ENCODE data around the gene ZNF680.
"Not testable (repeated sequence)": the region's sequence is repeated elsewhere in the genome, so short reads cannot be mapped to it uniquely, and the experiment has no call there.

ZNF680 gene

GRCh38 chr7:64562626-64563278, at the start of gene ZNF680:
Gene ZNF680 (minus strand): TSS chr7:64563071. CDS start chr7:64562954, 117 bp downstream.
- DNase-seq, result peak; percentile 89

DNA sequence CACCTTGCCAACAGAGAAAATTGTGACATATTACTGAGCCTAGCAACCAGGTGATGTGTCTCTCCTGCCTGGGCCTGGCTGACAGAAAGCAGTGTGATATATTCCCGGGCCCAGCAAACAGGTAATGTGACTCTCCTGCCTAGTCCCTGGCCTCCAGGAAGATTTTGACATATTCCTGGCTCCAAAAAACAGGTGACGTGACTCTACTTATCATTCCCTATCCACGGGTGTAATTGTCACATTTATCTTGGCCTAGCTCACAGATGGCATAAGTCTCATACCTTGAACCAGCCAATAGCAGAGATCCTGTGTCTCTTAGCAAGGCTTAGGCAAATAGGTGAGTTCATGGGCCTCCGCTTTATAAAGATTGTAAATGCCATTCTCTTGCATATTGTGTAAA, 49.6 kb upstream of the ZNF680 start:
- DNase-seq, result no peak

DNA sequence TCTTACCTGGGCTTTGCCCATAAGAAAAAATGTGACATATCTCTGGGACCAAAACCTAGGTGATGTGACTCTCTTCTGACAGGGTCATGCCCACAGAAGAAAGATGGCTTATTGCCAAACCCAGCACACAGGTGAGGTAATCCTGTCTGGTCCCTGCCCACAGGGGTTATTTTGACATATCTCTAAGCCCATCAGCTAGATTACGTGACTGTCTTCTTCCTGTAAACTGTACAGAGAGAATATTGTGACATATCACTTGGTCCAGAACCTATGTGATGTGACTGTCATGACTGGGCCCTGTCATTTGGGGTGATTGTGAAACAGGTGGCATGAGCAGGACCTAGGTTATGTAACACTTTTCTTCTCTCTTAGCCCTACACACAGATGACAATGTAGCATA, 48.8 kb upstream of the ZNF680 start:
- no peak for DNase-seq

- DNase-seq, result no peak
Observed at GRCh38 chr7:64610997-64611396, 48.1 kb upstream of the ZNF680 start.

DNA sequence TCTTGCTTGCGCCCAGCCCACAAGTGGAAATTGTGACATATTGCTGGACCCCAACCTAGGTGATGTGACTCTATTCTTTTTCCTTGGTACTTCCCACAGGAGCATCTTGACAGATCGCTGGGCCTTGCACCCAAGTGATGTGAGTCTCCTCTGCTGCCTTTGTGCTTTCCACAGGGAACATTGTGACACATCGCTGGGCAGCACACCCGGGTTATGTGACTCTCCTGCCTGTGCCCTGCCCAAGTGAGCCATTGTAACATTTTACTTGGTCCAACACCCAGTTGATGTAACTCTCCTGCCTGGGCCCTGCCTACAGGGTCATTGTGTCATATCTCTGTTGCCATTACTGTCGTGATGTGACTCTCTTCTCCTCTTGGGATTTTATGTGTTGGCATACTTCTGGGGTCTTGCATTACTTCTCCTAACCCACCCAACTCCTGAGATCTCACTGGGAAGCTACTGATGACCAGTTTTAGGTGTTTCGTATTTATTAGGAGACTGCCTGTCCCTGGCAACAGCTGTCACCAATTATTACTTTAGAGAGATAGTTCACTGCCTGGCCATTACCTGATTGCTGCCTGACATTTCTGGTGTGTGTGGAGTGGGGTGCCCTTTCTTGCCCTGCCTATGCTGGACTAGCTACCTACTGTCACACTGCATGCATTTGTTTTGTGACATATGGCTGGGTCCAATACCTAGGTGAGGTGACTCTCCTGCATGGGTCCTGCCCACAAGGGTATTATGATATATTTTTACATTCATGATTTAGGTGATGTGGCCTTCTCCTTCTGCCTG, 45.4 kb upstream of the ZNF680 start:
- DNase-seq, result no peak

DNA sequence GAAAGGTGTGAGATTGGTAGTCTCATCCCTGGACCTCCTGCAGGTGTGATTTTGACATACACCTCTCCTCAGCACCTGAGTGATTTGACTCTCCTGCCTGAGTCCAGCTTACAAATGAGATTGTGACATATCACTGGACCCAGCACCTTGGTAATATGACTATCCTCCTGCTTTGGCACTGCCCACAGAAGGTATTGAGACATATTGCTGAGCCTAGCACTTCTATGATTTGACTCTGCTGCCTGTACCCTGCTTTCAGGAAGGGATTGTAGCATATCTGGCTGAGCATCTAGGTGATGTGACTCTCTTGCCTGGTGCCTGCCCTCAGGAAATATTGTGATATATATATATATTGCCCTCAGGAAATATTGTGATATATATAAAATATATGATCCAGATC, 43.5 kb upstream of the ZNF680 start:
- no peak for DNase-seq

DNA sequence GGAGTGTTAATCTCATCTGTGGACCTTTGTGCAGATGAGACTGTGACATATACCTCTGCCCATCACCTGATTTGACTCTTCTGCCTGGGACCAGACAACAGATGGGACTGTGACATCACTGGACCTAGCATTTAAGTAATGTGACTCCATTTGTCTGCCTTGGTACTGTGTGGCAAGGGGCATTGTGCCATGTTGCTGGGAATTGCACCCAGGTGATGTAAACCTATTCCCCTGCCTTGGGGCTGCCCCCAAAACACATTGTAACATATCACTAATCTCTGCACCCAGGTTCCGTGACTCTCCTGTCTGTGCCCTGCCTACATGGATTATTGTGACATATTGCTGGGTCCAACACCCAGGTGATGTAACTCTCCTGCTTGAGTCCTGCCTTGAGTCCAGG, 40.4 kb upstream of the ZNF680 start:
- no peak for DNase-seq

DNA sequence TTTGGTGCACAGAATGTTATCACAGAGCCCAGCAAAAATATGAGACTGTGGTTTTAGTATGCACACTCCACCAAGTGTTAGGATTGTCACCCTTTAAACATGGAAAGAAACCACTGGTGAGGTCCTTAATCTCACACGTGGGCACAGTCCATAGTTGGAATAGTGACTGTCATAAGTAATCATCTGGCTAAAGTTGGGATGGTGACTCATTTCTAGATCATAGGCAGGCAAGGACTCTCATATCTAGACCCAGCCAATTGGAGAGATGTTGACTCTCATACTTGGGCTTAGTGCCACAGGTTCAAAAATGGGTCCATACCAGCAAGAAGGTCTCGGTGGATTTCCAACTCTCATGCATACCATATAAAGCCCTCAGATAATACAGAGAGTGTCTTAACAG, 39.6 kb upstream of the ZNF680 start:
- DNase-seq, result no peak

DNA sequence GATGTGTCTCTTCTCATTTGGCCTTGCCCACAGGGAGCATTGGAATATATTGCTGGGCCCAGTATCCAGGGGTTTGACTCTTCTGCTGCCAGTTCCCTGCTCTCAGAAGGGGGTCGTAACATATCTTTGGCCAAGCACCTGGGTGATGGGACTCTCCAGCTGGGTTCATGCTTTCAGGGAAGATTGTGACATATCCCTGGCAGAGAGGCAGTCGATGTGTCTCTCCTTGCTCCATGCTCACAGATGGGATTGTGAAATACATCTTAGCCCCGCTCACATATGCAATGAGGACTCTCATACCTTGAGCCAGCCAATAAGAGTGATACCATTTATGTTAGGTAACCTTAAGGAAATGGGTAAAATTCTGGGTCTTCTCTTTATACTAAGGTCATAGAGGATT, 39.2 kb upstream of the ZNF680 start:
- no peak for DNase-seq

DNA sequence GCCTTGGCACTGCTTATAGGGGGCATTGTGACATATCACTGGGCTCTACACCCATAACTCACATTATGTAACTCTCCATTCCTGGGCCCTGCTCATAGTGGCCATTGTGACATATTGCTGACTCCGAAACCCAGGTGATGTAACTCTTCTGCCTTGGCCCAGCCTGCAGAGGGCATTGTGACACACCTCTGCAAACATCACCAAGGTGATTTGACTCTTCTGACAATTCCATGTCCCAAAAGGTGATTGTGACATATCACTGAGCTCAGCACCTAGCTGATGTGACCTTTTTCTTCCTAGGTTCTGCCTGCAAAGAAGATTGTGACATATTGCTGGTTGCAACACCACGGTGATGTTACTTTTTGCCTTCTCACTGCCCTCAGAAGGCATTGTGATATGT, 36.5 kb upstream of the ZNF680 start:
- no peak for DNase-seq

- DNase-seq, result no peak
Observed at GRCh38 chr7:64590971-64591370, 28.1 kb upstream of the ZNF680 start.

DNA sequence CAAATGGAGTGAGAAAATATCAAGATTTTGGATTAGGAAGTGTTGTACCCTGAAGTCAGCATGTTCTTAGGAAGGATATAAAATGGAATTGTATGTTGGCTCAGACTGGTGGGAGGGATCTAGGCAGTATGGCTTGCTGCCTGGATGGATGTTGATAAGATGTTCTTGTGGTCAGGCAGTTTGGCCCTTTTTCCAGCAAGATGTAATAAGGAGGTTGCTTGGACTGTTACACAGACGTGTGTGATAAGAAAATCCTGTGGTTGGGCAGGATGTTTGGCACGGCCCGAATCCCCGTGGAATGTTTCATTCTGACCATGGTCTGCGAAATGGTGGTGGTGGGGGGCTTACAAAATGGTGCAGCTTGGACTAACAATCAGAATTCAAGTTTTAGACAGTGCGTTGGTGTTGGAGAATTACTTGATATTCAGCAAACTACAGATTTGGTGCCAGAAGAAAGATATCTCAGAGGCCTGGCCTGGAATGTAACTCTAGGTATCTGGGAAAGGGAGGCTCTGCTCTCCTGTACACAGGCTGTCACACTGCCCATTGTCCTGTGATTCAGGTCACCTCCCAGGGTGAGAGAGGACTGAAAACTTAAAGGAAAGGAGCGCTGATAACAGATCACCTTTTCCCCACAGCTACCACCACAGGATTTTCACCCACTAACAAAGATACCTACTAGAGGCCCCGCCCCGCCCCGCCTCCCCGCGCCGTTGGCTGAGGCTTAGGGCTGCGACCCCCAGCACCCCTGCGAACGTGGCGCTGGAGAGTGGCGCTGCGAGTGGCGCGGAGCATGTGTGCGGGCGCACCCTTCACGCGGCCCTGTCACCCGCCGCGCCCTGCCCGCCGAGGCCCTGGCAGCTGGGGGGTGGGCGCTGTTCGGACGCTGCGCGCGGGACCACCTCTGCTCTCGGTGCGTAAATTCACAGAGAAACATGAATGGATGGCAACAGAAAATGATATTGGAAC, 19.3 kb upstream of the ZNF680 start:
- DNase-seq, result no peak

DNA sequence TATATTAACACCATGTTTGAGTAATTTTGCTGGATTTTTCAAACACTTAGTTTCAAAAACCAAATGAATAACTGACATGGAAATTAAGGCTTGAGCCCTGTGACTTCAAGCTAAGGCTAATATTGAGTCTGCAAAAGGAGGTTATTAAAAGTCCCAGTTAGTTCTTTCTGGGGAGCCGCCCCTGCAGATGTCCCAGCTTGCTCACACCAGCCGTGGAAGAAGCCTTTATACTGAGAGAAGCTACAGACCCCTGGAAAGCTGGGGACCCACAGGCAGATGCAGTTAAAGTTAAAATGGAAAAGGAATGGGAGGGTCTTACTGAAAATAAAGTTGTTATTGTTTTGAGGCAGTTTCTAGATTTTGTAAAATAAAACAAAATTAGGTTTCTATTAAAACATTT, 18.5 kb upstream of the ZNF680 start:
- no peak for DNase-seq

DNA sequence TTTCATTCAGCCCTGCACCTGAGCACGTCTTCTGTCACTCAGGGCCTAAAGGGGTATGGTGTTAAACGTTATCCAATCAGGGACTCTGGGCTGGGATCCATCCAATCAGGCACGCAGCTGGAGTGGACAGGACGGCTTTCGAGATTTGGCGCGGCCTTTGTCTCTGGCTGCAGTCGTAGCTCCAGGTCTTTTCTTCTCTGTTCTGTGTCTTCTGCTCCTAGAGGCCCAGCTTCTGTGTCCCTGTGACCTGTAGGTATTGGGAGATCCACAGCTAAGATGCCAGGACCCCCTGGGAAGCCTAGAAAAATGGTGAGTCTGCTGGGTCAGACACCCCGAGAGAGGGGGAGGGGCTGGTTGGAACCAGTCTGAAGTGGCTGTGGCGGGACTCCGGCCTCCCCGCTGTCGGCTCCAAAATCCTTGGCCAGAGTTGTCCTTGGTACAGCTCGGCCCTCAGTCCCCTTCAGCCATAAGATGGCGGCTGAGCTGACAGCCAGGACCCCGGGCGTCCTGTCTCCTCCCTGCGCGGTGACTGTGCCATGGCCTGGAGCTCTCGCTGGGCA, 11.7 kb upstream of the ZNF680 start:
- no peak for DNase-seq

DNA sequence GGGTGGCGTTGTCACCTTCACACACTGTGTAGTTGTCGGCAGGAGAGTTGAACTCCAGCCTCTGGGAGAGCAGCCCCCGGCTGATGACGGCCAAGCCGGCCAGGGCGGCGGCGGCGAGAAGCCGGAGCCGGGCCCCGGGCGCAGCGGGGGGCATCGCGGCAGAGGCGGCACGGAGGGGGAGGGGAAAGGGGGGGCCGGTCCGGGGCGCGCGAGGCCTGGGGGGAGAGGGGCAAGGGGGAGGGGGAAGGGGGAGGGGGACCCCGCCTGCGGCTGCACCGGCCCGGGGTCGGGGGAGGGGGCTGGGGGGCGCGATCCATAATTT, 7.4 kb upstream of the ZNF680 start:
- not testable (repeated sequence) for DNase-seq

DNA sequence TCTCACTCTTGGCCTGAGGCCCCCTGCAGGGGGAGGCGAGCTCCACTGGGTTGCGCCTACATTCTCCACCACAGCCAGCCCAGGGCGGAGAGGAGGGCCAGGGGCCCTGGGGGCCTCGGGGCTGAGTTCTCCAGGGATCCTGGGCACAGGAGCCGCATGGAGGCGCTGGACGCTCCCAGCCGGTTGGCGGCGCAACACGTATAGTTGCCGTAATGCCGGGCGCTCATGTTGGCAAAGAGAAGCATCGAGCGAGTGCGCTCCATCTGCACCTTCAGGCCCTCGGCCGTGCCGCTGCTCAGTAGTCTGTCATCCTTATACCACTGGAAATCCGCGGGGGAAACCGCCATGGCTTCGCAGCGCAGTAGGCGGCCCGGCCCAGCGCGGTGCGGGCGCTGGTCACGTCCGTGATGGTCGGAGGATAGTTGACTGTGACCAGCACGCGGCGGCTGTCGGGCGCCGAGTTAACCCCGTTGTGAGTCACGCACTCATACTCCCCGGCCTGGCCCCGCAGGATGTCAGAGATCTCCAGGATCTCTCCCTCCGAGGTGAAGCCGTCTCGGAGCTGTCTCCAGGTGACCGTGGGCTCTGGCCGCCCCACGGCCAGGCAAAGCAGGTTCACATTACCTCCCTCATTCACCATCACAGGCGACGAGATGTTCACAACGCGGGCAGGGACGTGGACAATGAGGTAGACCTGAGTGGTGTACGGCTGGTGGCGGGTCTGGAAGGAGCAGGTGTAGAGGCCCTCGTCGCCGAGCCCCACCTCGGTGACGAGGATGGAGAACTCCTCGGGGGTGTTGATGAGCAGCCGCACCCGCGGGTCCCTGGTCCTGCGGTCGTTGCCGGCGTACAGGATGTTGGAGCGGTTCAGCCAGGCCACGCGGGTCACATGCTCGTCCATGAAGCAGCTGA, 6.8 kb upstream of the ZNF680 start:
- DNase-seq, result peak; percentile 51

- no peak for DNase-seq
Observed at GRCh38 chr7:64562256-64562625, 630 bp downstream of the ZNF680 start.

DNA sequence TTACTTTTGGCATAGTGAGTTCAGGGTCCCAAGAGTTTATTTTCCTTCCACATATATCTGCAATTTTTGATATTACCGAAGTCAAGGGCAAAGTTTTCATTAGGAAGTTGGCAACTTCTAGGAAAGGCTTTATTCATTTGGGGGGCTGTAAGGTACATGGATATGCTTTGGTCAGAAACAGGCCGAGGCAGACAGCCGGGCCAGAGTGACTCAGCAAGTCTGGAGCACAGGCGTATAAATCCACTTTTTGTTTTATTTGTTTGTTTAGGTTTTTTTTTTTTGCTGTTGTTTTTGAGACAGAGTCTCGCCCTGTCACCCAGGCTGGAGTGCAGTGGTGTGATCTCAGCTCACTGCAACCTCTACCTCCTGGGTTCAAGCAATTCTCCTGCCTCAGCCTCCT, 3.7 kb downstream of the ZNF680 start:
- DNase-seq, result no peak

DNA sequence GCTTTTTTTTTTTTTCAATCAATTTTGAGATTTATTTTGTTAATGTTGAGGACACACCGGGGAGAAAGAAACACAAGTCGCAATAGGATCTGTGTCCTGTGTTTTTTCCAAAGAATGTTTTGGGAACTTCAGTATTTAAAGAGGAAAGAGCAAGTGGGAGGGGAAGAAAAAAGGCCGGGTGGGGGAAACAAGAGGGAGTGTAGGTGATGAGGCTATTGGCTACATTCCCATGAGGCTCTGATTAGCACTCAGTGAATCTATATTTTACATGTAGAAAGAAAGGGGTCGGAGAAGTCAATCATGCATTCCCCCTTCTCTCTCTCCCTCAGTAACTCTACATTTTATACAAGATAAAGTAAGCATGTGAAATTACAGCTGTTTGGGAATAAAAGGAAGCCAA, 4.1 kb downstream of the ZNF680 start:
- no peak for DNase-seq

DNA sequence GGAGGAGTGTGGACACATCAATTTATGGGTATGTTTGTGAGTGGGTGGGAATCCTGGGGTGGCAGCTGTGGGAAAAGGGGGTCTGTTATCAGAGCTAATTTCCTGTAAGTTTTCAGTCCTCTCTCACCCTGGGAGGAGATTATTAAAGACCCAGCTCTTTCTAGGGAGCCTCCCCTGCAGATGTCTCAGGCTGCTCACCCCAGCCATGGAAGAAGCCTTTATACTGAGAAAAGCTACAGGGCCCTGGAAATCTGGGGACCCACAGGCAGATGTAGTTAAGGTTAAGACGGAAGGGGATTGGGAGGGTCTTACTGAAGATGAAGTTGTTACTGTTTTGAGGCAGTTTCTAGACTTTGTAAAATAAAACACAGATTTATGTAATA, 4.6 kb downstream of the ZNF680 start:
- DNase-seq, result no peak

DNA sequence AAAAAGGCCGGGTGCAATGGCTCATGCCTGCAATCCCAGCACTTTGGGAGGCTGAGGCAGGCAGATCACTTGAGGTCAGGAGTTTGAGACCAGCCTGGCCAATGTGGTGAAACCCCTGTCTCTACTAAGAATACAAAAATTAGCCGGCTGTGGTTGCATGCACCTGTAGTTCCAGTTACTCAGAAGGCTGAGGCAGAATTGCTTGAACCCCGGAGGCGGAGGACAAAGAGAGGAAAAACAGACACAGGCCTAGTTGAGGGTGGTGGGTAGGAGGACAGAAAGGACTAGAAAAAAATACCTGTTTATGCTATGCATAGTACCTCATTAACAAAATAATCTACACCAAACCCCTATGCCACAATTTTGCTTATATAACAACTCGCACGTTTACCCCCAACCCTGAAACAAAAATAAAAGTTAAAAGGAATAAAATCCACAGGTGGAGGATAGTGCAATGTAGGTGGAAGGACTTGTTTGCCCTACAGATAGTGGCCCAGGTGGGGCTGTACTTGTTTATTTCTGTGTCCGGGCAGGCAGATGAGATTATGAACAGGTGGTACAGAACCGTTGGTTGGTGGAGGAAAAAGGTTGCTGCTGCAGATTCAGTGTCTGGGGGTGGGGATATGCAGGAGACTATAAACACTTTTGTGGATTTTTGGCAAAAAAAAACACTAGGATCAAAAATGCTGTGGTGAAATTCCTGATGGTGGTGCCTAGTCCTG, 5.1 kb downstream of the ZNF680 start:
- DNase-seq, result no peak

DNA sequence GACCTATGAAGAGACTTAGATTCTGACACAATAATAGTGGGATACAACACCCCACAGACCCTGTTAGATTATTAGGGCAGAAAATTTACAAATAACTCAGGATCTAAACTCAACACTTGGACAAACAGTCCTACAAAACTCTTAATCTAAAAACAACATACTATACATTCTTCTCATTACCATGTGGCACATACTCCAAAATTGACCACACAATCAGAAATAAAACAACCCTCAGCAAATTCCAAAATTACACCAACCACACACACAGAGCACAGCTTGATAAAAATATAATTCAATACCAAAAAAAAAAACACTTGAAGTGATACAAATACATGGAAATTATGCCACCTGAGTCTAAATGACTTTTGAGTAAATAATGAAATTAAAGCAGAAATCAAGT, 7.8 kb downstream of the ZNF680 start:
- no peak for DNase-seq

Measured in stimulated activated CD8-positive, alpha-beta memory T cell treated with anti-CD3 and anti-CD28 coated beads, Interleukin-4, amount 100 ng/mL, for 48 hours (primary cell).